Neural progenitor cell (in vitro differentiated cells): ENCODE data around the gene SNCAIP.

Experiments used
- EZH2 ChIP-seq: fragments of 200-600 bp; sonication (generic); IDR thresholded peaks from 2 replicates; pipeline ENCODE4 v1.6.1; 2017; ENCODE audit warnings: antibody characterized with exemption, mild to moderate bottlenecking, moderate library complexity
- EZH2phosphoT487 ChIP-seq: fragments of 200-600 bp; sonication (generic); IDR thresholded peaks from 2 replicates; pipeline ENCODE4 v1.6.1; 2017; ENCODE audit warnings: antibody characterized with exemption
- TF ChIP-seq, protein P1 (sequence below): fragments of 200-600 bp; sonication (generic); IDR thresholded peaks from 2 replicates; pipeline ENCODE4 v1.5.1; 2017; ENCODE audit warnings: antibody characterized with exemption, mild to moderate bottlenecking

DNA sequence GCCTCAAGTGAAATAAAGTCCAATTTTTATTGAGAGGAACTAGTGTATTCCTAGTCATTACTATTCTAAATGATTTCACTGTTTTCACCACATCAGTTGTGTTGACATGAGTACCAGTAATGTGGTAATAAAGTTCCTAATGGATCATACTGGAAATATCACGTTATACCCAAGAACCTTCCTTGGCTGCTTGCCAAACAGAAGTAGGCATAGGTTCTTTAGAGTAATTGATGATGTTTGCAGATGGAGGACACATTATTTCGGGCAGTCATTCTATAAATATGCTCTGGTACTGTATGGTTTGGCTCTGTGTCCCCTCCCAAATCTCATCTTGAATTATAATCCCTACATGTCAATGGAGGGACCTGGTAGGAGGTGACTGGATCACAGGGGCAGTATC is 15.1 kb downstream of the SNCAIP start:
- no peak for TF ChIP-seq EZH2
- TF ChIP-seq, protein P1, sequence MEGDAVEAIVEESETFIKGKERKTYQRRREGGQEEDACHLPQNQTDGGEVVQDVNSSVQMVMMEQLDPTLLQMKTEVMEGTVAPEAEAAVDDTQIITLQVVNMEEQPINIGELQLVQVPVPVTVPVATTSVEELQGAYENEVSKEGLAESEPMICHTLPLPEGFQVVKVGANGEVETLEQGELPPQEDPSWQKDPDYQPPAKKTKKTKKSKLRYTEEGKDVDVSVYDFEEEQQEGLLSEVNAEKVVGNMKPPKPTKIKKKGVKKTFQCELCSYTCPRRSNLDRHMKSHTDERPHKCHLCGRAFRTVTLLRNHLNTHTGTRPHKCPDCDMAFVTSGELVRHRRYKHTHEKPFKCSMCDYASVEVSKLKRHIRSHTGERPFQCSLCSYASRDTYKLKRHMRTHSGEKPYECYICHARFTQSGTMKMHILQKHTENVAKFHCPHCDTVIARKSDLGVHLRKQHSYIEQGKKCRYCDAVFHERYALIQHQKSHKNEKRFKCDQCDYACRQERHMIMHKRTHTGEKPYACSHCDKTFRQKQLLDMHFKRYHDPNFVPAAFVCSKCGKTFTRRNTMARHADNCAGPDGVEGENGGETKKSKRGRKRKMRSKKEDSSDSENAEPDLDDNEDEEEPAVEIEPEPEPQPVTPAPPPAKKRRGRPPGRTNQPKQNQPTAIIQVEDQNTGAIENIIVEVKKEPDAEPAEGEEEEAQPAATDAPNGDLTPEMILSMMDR = no peak
- no peak for TF ChIP-seq EZH2phosphoT487
